HG03565 (cell line): ENCODE data around the gene COL9A2.

Experiments
- ATAC-seq: cut with Tn5 transposase; IDR thresholded peaks from one replicate; pipeline ENCODE4 v1.9.1; 2021; ENCODE audit warnings: mild to moderate bottlenecking, moderate library complexity; ENCODE audit not compliant: unreplicated experiment

COL9A2 gene

DNA sequence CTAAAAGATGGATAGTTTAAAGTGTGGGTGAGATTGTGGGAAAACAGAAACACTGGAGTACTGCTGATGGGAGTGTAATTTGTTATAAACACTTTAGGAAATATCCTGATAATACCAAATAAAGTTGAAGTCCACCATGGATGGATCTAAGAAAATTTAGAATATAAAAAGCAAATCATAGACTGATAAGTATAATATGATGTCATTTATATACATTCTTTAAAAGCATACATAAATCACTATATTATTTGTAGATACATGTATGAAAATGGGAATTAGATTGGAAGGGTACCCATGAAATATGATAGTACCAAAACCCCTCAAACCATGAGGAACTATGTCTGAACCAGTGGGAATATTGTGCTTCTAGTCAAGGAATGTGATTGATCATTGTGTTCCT lies 51.2 kb downstream of the COL9A2 start:
- ATAC-seq = no peak

DNA sequence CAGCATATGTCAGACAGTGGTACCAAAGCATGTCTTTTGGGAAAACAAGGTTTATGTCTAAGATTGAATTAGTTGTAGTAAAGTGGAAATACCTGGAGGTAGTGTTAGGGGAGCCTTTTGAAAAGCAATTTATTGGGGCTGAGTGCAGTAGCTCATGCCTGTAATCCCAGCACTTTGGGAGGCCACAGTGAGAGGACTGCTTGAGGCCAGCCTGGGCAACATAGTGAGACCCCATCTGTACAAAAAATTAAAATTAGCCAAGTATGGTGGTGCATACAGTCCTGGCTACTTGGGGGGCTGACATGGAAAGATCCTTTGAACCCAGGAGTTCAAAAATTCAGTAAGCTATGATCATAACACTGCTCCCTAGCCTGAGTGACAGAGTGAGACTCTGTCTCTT lies 51.8 kb downstream of the COL9A2 start:
- ATAC-seq = no peak

DNA sequence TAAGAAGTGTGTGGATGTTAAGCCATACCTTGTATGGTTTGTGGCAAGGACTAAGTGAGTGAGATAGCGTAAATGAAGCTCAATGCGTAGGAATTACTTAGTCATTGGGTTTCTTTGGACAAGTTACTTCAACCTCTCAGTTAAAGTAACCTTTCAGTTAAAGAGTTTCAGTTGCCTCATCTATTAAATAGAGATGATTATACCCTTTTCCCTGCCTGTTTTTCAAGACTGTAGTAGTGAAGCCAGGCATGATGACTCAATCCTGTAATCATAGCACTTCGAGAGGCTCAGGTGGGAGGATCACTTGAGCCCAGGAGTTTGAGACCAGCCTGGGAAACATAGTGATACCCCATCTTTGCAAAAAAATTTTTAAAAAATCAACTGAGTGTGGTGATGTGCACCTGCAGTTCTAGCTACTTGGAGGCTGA lies 52.7 kb downstream of the COL9A2 start:
- no peak for ATAC-seq

DNA sequence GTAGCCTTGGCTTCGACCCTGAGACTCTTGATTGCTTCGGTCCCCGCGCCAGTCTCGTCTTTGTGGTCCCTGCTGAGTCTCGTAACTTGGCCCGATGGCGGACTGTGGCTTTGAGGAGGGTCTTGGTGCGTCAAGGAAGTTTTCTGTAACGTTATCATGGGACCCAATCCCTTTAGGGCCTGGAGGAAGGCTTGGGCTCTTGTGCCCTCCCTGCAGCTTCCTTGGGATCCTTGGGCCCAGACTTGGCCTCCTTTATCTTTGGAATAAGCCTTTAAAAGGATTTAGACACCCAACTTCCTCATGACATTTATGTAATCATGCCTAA lies 58.7 kb downstream of the COL9A2 start:
- no peak for ATAC-seq

GRCh38 chr1:40257688-40258444 lies 59.2 kb downstream of the COL9A2 start, which contains the start of gene ZMPSTE24:
Gene ZMPSTE24 (plus strand): TSS chr1:40258236. CDS start chr1:40258272, 36 bp downstream.
- ATAC-seq = peak; percentile 80

DNA sequence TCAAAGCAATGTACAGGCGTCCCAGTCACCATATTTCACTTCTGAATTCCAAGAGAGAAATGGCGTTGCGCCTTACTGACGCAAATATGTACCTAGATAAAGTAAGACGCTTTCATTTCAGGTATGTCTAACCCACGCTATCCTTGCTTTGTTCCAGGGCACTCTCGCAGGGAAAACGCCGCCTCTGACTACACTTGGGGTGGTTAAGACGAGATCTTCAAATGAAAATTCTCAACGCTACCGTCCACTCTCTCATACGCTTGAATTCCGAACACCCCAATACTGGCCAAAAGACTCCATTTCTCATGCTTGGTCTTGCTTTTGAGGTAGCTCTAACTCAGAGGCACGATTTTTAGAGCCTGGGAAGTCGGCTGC lies 59.8 kb downstream of the COL9A2 start:
- ATAC-seq = no peak

DNA sequence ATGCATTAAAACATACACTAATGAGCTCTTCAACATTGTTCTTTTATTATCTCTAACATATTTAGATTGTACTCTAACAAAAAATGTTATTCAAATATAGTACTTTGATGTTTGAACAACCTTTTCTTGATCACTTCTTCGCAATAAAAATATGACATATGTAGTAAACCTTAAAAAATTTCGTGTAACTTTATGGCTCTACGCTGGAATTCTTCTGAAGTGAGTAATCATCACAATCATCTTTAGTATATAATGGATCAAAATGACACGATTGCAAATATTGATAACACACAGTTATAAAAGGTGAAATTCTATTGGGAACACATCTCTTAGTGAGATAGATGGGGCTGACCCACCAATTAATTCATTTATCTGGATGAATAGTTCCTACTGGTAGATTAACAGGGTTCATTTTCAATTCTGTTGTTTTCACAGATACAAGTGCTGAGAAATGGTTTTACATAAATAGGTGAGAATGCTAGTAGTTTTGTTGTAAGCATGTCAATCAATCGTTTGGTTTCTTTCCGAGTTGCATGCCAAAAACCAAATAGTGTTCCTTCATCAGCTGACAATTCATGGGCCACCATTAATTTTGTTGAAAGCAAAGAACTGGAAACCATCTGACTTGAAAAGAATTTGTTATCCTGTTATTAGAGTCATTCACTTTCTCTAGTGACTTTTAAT lies 60.5 kb downstream of the COL9A2 start:
- ATAC-seq = no peak

GRCh38 chr1:40255231-40255630 lies 61.9 kb downstream of the COL9A2 start:
- no peak for ATAC-seq

- no peak for ATAC-seq
These were observed 64.5 kb downstream of the COL9A2 start for GRCh38 chr1:40252601-40253000.

DNA sequence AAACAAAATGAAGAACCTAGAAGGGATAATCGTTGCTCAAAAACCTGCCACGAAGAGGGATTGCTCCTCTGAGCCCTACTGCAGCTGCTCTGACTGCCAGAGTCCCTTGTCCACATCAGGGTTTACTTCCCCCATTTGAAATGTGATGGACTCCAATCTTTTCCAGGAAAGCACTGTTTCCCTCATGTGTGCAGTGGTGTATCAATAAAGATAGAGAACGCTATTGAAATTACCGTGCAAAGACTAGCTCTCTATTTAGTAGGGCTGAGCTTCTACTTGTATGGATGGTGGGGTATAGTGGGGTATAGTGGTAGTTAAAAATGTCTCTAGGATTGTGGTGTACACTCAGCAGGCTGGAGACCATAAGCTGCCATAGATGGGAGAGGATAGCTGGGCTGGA lies 65.6 kb downstream of the COL9A2 start:
- no peak for ATAC-seq
